IPS DF 4.7 (cell line): Measurements from ENCODE around the gene DNER.

ENCODE experiments used
- DNase-seq: peaks from one replicate; pipeline ENCODE4 v3.0.0-alpha.2; 2013; ENCODE audit warnings: low spot score; ENCODE audit errors: extremely low read depth

The DNER gene

GRCh38 chr2:229572507-229573271 lies 141.7 kb downstream of the DNER start:
- no peak for DNase-seq

- DNase-seq = no peak
Measured at GRCh38 chr2:229571243-229571642, 143.1 kb downstream of the DNER start.

GRCh38 chr2:229566370-229566769 lies 148.0 kb downstream of the DNER start:
- DNase-seq = no peak

- DNase-seq = no peak
Measured at GRCh38 chr2:229564300-229564907, 150.0 kb downstream of the DNER start.

- DNase-seq = no peak
Measured at GRCh38 chr2:229563388-229563787, 151.0 kb downstream of the DNER start.

- no peak for DNase-seq
Measured at GRCh38 chr2:229562472-229563127, 151.8 kb downstream of the DNER start.

- DNase-seq = no peak
Measured at GRCh38 chr2:229559986-229560385, 154.4 kb downstream of the DNER start.

GRCh38 chr2:229553091-229553490 lies 161.3 kb downstream of the DNER start:
- DNase-seq = no peak

GRCh38 chr2:229543176-229543873 lies 171.0 kb downstream of the DNER start:
- DNase-seq = no peak

GRCh38 chr2:229539628-229540027 lies 174.7 kb downstream of the DNER start:
- DNase-seq = no peak

GRCh38 chr2:229531594-229531993 lies 182.8 kb downstream of the DNER start:
- no peak for DNase-seq

GRCh38 chr2:229530434-229530833 lies 183.9 kb downstream of the DNER start:
- DNase-seq = no peak

- DNase-seq = no peak
Measured at GRCh38 chr2:229528846-229529245, 185.5 kb downstream of the DNER start.

- no peak for DNase-seq
Measured at GRCh38 chr2:229526951-229527350, 187.4 kb downstream of the DNER start.

- no peak for DNase-seq
Measured at GRCh38 chr2:229524799-229525198, 189.6 kb downstream of the DNER start.

- no peak for DNase-seq
Measured at GRCh38 chr2:229523663-229524062, 190.7 kb downstream of the DNER start.

GRCh38 chr2:229521576-229521975 lies 192.8 kb downstream of the DNER start:
- DNase-seq = no peak

GRCh38 chr2:229520691-229521096 lies 193.7 kb downstream of the DNER start:
- no peak for DNase-seq

GRCh38 chr2:229519655-229520430 lies 194.5 kb downstream of the DNER start:
- no peak for DNase-seq

- no peak for DNase-seq
Measured at GRCh38 chr2:229514273-229514895, 200.0 kb downstream of the DNER start.

GRCh38 chr2:229511524-229511923 lies 202.8 kb downstream of the DNER start:
- DNase-seq = no peak
